Fibroblast of lung (primary cell): ENCODE results near the gene AK5.

Experiments used
- EZH2 ChIP-seq: IDR thresholded peaks from 2 replicates; pipeline ENCODE4 v1.5.1; 2012; ENCODE audit warnings: low read length, control low read depth, mild to moderate bottlenecking; ENCODE audit errors: missing control alignments
- TF ChIP-seq, protein P1 (sequence below), 2 donors: IDR thresholded peaks in 1 of 2; conservative IDR thresholded peaks in 1 of 2; 1 replicate in 1 of 2; 2 replicates in 1 of 2; pipeline ENCODE4 v1.5.1; 2011 to 2012; ENCODE audit warnings: low read length in 2 of 2, control low read depth in 1 of 2, inconsistent platforms in 1 of 2, low read depth in 1 of 2, mild to moderate bottlenecking in 1 of 2

- TF ChIP-seq, protein P1, sequence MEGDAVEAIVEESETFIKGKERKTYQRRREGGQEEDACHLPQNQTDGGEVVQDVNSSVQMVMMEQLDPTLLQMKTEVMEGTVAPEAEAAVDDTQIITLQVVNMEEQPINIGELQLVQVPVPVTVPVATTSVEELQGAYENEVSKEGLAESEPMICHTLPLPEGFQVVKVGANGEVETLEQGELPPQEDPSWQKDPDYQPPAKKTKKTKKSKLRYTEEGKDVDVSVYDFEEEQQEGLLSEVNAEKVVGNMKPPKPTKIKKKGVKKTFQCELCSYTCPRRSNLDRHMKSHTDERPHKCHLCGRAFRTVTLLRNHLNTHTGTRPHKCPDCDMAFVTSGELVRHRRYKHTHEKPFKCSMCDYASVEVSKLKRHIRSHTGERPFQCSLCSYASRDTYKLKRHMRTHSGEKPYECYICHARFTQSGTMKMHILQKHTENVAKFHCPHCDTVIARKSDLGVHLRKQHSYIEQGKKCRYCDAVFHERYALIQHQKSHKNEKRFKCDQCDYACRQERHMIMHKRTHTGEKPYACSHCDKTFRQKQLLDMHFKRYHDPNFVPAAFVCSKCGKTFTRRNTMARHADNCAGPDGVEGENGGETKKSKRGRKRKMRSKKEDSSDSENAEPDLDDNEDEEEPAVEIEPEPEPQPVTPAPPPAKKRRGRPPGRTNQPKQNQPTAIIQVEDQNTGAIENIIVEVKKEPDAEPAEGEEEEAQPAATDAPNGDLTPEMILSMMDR (conservative IDR thresholded peaks at IDR 0.05 in 1 of 2, IDR thresholded peaks at IDR 0.05 in 1 of 2; ENCODE audit: low read depth in 1 of 2, low read length in 2 of 2) = no peak
- TF ChIP-seq EZH2 = no peak
These were observed 275.2 kb downstream of the AK5 start for GRCh38 chr1:77557053-77557452.
